Bone marrow (tissue), 2 donors: Measurements from ENCODE around the gene KEAP1.

ENCODE experiments used
- DNase-seq, 2 donors: peaks; one replicate each; lab custom pipeline; 2025; lab: John Stamatoyannopoulos, UW

The KEAP1 gene

GRCh38 chr19:10450191-10450852 is 52.8 kb downstream of the KEAP1 start:
- no peak for DNase-seq

- DNase-seq: no peak
These were observed 54.1 kb downstream of the KEAP1 start for GRCh38 chr19:10449037-10449436.

- DNase-seq: no peak
These were observed 60.5 kb downstream of the KEAP1 start for GRCh38 chr19:10442698-10443097.

- DNase-seq: no peak
These were observed 63.6 kb downstream of the KEAP1 start for GRCh38 chr19:10439588-10439987.
